Right cardiac atrium (tissue), 5 donors: ENCODE data around the gene PFKM. TPM values are rescaled to one million over a fixed set of nuclear protein-coding genes. Genes with fewer than 3 reads are reported as not detected.

Experiments
- ATAC-seq, 2 donors: fragments of 200-7000 bp; cut with Tn5 transposase; one replicate each; pipeline versions ENCODE4 v1.8.0 to v1.9.1; 2020; ENCODE audit warnings: moderate library complexity in 2 of 2, mild to moderate bottlenecking in 1 of 2
- DNase-seq, 3 donors: peaks; one replicate each; pipeline ENCODE4 v3.0.0-alpha.2; 2020
- H3K27ac ChIP-seq: one replicate; pipeline ENCODE4 v1.5.1; 2013; ENCODE audit warnings: mild to moderate bottlenecking, low read length, control low read depth, moderate library complexity
- H3K27me3 ChIP-seq: one replicate; pipeline ENCODE4 v1.6.1; 2013; ENCODE audit not compliant: control insufficient read depth, insufficient read depth
- H3K4me1 ChIP-seq: one replicate; pipeline ENCODE4 v1.6.1; 2013; ENCODE audit warnings: low read length; ENCODE audit not compliant: control insufficient read depth, insufficient read depth
- H3K4me3 ChIP-seq: one replicate; pipeline ENCODE4 v1.5.1; 2013; ENCODE audit warnings: low read length, control low read depth
- H3K9me3 ChIP-seq: one replicate; pipeline ENCODE4 v1.6.1; 2013; ENCODE audit warnings: low read length; ENCODE audit not compliant: control insufficient read depth
- WGBS: extraction: QIAGEN DNeasy Blood & Tissue Kit; methylation state at CpG from one replicate; pipeline ENCODE4 v1.1.7; 2013; 5-methylcytosine and 5-hydroxymethylcytosine counted together
- intact Hi-C, 4 donors: fragments of 100-400 bp; cut with DNase I; formaldehyde crosslinking; loops; one replicate each; pipeline versions ENCODE4 v1.11.0 to v1.14.0; 2022 to 2023
- microRNA-seq, 2 donors: library from miRNA; unstranded; fragments of <30 nt; microRNA quantifications; one replicate each; pipeline ENCODE4 v1.2.0, GENCODE V29; 2020 to 2021
- polyA plus RNA-seq: library from polyadenylated mRNA; stranded (reverse); fragments of 200-250 nt; gene quantifications from one replicate; pipeline ENCODE4 v1.2.3, GENCODE V29; 2013
- total RNA-seq, 4 donors: library from RNA; stranded (reverse); fragmentation: NEBNext Ultra II Directional; extraction: Animal tissue kit (Norgen Biotek cat#: 25700); gene quantifications; one replicate each; pipeline ENCODE4 v1.2.1, GENCODE V29; 2021
- donor health status: healthy with polysubstance abuse.
- donor health status: DM: no; HTN: yes; CAD: no.
- donor health status: DM: no; HTN: no; CAD: no.
- donor health status: DM: no; HTN: yes; CAD: no; lungs with severe emphysema.
- donor health status: DM: yes; HTN: yes; CAD: no.

The PFKM gene
- total and polyA plus RNA-seq, 5 donors: 204 to 429 (median 342) TPM

DNA sequence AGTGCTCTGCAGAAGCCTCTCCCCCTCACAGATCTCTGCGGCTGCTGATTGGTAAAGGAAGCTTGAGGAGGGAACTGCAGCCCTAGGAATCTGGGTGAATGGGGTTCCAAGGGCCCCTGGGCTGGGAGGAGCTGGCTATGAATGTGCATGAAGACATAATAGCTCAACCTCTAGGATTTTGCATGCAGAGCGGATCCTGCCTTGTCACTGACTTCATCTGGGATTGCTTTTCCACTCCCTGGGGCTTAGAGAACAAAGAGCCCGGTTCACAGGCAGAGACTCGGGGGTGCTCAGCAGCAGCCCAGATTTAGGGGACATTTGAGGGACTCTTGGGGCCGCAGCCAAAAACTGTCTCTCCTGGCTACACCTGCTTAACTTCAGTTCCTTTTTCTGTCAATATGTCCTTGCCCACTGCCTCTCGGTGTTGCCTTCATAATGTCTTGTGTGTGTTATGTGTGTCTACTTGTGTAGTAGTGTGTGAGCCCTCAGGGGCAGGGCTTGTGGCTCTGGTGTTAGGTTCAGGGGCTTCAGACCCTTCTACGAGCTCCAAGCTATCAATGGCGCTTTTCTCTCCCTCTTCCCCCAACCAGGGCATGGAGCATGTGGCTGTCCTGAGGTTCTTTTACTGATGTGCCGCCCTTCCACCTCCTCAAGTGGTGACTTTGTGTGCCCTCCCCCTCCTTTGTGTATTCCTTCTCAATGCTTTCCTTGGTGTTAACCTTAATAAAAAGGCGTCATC is 66.2 kb downstream of the PFKM start:
- no peak for ATAC-seq
- DNase-seq: no peak
- Histone ChIP-seq H3K9me3 (no peaks in the 10 kb centered on the region), H3K4me1 (no peaks in the 10 kb centered on the region), H3K4me3 (no peak overlapping the region), H3K27me3 (no peaks in the 10 kb centered on the region), H3K27ac (no peak overlapping the region)
- intact Hi-C loops: no loop called here
- 69% methylated on average over 10 of the region's 10 CpGs for WGBS

DNA sequence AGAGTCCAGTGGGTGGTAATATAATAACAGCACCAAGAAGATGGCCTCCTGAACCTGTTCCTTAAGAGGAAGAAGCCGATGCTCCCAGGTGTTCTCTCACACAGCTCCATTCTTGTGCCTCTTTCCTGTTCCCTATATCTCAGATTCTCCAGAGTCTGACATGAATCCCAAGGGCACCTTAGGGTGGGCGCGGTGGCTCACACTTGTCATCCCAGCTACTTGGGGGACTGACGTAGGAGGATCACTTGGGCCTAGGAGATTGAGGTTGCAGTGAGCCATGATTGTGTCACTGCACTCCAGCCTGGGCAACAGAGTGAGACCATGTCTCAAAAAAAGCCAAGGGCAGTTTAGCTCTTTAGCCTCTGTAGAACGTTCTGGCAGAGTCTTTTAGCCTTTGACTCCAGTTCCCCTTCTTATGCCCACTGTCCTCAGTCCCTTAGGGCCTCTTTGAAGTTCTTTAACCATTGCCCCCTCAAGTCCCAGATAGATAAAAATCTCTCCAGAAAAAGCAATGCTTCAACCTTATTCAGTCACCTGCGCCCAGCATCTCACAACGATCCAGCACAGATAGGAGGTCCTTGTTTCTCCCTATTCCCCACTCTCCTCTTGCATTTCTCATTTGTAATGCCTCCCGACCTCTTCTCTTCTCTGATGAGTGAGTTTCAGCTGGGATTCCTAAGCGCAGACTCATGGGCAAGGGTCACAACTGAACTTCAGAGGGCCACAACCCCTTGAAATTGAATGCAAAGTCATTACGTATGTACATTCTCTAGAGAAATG is 68.9 kb downstream of the PFKM start:
- intact Hi-C loops: no loop called here
- Histone ChIP-seq H3K27me3 (no peaks in the 10 kb centered on the region), H3K27ac (no peak overlapping the region), H3K9me3 (no peaks in the 10 kb centered on the region), H3K4me1 (no peaks in the 10 kb centered on the region), H3K4me3 (no peak overlapping the region)
- no peak for DNase-seq
- WGBS: 83% methylated on average over 10 of the region's 10 CpGs
- ATAC-seq: no peak

DNA sequence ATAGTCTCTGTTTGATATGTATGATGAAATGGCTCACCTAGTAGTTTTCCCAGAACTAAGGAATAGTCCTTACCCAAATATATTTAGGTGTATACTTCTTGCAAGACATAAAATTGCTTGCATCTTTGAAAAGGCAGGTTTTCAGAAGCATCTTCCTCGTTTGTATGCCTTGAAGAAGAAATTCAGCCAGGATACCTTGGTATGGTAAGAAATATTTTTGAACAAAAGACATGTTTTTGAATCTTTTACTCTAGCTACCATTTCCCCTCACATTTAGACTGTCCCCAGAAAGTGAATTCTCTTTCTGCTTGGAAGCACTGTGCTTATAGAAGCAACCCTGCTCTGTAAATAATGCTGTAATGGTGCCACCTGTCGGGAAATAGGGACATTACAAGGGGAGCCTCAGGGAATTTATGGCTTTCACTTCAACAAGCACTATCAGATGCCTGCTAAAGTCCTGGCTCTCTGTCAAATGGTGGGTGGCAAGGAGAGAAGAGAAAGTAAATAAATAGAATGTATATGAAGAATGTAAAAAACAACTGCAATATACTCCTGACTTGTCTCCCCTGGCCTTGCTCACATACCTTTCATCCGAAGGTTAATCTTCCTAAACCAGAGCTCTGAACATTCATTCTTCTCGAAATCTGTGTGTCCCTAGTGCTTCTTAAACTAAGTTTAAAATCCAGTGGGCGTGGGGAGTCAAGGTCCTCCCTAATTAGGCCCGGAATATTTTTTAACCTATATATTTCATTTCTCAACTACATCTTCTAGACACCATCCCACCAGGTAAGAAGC is 70.4 kb downstream of the PFKM start:
- intact Hi-C loops: loop anchor here in 1 of 4 donors (10.0 kb wide), 1 partner anchor 155 kb away; no protein-coding TSS in a partner anchor

DNA sequence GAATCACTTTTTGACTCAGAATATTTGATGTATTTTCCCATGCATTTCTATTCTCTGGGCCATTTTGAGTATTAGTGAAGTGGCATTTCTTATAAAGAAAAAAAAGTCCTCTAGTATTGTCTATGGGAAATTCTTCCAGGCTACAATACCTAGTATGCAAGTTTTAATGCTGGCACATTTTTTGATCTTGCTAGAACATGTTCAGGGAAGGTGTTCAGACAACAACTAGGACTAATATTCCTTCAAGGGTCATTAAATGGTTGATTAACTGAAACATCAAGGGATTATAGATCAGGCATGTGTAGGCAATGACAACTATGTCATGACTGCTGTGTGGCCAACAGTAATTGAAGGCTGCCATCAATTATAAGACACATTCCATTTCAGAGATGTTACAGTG is 71.9 kb downstream of the PFKM start:
- H3K27me3 ChIP-seq: no peaks in the 10 kb centered on the region
- H3K27ac ChIP-seq: no peak overlapping the region
- DNase-seq: no peak
- no peaks in the 10 kb centered on the region for H3K9me3 ChIP-seq
- H3K4me3 ChIP-seq: no peak overlapping the region
- ATAC-seq: no peak
- H3K4me1 ChIP-seq: no peaks in the 10 kb centered on the region
- intact Hi-C loops: loop anchor here in 1 of 4 donors (10.0 kb wide), 1 partner anchor 154 kb away; no protein-coding TSS in a partner anchor

More for the DNA sequence above, 70.4 kb downstream of the PFKM start:
- peak in 2 of 3 donors; percentile 36 to 73 for DNase-seq
- Histone ChIP-seq H3K27ac (no peak overlapping the region), H3K27me3 (no peaks in the 10 kb centered on the region), H3K4me1 (no peaks in the 10 kb centered on the region), H3K9me3 (no peaks in the 10 kb centered on the region), H3K4me3 (no peak overlapping the region)
- peak; percentile 66 to 73 for ATAC-seq
- WGBS: 39% methylated on average over 6 of the region's 6 CpGs

DNA sequence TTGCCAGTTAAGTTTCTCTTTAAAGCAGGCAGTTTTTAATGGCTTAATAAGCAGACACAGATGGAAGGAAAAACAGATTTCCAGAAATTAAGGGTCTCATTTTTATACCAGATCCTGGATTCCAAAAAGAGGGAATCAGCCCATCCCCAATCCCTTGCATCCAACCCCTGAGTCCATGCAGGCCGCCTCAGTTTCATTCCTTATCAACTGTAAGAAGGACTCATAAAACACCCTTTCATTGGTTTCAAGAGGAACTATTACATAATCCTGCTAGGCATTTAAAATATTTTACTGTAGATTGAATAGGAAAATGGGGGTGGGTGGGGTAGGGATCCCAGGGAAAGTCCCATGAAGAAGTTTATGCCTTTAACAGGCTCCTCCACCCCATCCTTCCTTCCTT is 73.7 kb downstream of the PFKM start:
- DNase-seq (no peak), ATAC-seq (no peak)
- intact Hi-C loops: loop anchor here in 1 of 4 donors (10.0 kb wide), 1 partner anchor 152 kb away; no protein-coding TSS in a partner anchor
- Histone ChIP-seq H3K4me1 (no peaks in the 10 kb centered on the region), H3K9me3 (no peaks in the 10 kb centered on the region), H3K27me3 (no peaks in the 10 kb centered on the region), H3K4me3 (no peak overlapping the region), H3K27ac (no peak overlapping the region)
- WGBS: 66% methylated on average over 1 of the region's 1 CpG

DNA sequence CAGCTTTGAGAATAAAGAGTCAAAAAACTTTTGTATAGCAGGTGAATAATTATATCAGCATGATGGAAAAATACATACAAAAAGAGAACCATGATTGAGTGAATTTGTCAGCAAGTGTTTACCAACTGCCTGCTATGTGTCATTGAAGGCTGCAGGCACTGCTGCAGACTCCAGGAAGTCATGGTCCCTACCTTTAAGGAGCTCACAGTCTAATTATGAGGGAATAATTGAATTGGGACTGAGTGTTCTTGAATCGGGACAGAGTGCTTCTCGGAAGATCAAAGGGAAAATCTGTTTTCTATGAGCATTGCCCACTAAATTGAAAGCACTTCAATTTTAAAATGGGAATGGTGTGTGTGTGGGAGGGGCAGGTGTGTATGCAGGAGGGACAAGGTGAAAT is 74.5 kb downstream of the PFKM start:
- DNase-seq: no peak
- Histone ChIP-seq H3K27me3 (no peaks in the 10 kb centered on the region), H3K9me3 (no peaks in the 10 kb centered on the region), H3K4me1 (no peaks in the 10 kb centered on the region), H3K4me3 (no peak overlapping the region), H3K27ac (no peak overlapping the region)
- ATAC-seq: no peak
- 63% methylated on average over 2 of the region's 2 CpGs for WGBS
- intact Hi-C loops: loop anchor here in 1 of 4 donors (10.0 kb wide), 1 partner anchor 151 kb away; no protein-coding TSS in a partner anchor

DNA sequence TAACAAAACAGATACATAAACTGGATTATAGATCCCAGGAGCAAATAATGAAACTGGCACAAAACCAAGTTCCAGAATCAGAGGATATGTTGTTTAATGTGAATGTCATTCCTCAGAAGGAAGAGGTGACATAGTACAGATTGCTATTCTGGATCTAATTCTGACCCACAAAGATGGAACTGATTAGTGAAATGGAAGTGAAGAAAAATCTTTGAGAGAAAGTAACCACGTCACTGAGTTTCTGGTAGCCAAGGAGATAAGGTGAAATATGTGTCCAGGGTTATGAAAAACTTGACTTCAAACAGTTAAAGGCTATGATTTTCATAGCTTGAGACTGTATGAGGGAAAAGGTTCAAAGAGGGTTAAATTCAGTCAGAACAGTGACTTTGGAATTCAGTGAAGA is 75.6 kb downstream of the PFKM start:
- Histone ChIP-seq H3K9me3 (no peaks in the 10 kb centered on the region), H3K27ac (no peak overlapping the region), H3K4me3 (no peak overlapping the region), H3K4me1 (peaks cover 4% of the 10 kb centered on the region), H3K27me3 (no peaks in the 10 kb centered on the region)
- DNase-seq (no peak), ATAC-seq (no peak)
- WGBS: 45% methylated on average over 1 of the region's 1 CpG
- intact Hi-C loops: loop anchor here in 1 of 4 donors (10.0 kb wide), 1 partner anchor 150 kb away; no protein-coding TSS in a partner anchor

Small RNA genes lying within 50 kb of the gene (microRNA-seq; reads per million reads assigned to microRNA genes)
- gene MIR6505: 26.2 to 29.4 reads per million in 2 donors

Other genes starting within 250 kb of the PFKM start
- gene VDR, start 214.4 kb upstream of the PFKM start, total RNA-seq: 1 to 10 TPM in 2 of 4 donors, under 1 TPM in 2; 0.93 to 3.0 (median 1.3) TPM
- 0.27 TPM for gene VDR, start 214.4 kb upstream of the PFKM start, polyA plus RNA-seq
- 10 to 100 TPM; 68.6 to 85.7 (median 74.5) TPM for gene TMEM106C, start 155.8 kb upstream of the PFKM start, total RNA-seq
- gene TMEM106C, start 155.8 kb upstream of the PFKM start, polyA plus RNA-seq: 67.8 TPM
- gene COL2A1, start 114.9 kb upstream of the PFKM start, total RNA-seq: not detected
- 0.07 TPM for gene COL2A1, start 114.9 kb upstream of the PFKM start, polyA plus RNA-seq
- gene SENP1, start 13.3 kb upstream of the PFKM start, total RNA-seq: 10 to 100 TPM in 1 of 4 donors, 1 to 10 TPM in 3; 7.7 to 12.8 (median 9.0) TPM
- 2.8 TPM for gene SENP1, start 13.3 kb upstream of the PFKM start, polyA plus RNA-seq
- gene ASB8, start 38.2 kb downstream of the PFKM start, total RNA-seq: 10 to 100 TPM; 58.5 to 69.9 (median 62.4) TPM
- 33.4 TPM for gene ASB8, start 38.2 kb downstream of the PFKM start, polyA plus RNA-seq
- gene CCDC184, start 64.3 kb downstream of the PFKM start, total RNA-seq: 1 to 10 TPM in 1 of 4 donors, under 1 TPM in 3; 0.71 to 1.1 (median 0.84) TPM
- gene CCDC184, start 64.3 kb downstream of the PFKM start, polyA plus RNA-seq: 0.57 TPM
- not detected for gene OR10AD1, start 83.9 kb downstream of the PFKM start, total RNA-seq
- not detected for gene OR10AD1, start 83.9 kb downstream of the PFKM start, polyA plus RNA-seq
- gene ZNF641, start 231.6 kb downstream of the PFKM start, total RNA-seq: 10 to 100 TPM; 11.5 to 20.7 (median 15.6) TPM
- gene ZNF641, start 231.6 kb downstream of the PFKM start, polyA plus RNA-seq: 4.0 TPM